GM12872 (cell line): ENCODE data around the gene PPP1R14C.

Experiments
- TF ChIP-seq, protein P1 (sequence below): IDR thresholded peaks from 3 replicates; pipeline ENCODE4 v1.5.1; 2011; ENCODE audit warnings: low read depth, mild to moderate bottlenecking, low read length, moderate library complexity; ENCODE audit not compliant: insufficient read depth

PPP1R14C gene

DNA sequence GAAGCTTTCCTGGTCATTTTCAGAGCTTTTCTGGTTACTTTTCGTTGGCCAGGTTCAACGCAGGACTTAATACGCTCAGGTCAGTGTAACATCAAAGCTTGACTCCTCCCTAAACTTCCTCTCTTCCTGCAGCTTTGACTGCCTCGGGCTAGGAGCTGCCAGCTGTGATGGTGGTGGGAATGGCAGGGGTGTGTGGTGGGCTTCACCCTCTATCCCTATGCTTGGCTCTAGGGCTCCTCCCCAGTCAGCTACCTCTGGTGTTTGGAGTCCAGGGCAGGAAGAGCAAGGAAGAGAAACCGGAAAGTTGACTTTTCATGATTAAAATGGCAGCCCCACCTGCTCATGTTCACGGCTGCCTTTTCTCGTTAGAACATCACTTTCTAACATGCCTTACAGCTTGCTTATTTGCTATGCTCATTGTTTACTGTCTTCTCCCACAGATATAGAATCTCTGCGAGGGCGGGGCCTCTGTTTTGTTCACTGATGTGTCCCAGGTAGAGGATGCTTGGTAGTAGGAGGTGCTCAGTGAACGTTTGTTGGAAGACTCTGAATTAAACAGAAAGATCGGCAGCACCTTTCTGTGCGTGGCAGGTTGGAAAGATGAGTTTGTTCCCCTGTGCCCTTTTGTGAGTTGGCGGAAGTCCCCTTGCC, 16.1 kb upstream of the PPP1R14C start:
- TF ChIP-seq, protein P1, sequence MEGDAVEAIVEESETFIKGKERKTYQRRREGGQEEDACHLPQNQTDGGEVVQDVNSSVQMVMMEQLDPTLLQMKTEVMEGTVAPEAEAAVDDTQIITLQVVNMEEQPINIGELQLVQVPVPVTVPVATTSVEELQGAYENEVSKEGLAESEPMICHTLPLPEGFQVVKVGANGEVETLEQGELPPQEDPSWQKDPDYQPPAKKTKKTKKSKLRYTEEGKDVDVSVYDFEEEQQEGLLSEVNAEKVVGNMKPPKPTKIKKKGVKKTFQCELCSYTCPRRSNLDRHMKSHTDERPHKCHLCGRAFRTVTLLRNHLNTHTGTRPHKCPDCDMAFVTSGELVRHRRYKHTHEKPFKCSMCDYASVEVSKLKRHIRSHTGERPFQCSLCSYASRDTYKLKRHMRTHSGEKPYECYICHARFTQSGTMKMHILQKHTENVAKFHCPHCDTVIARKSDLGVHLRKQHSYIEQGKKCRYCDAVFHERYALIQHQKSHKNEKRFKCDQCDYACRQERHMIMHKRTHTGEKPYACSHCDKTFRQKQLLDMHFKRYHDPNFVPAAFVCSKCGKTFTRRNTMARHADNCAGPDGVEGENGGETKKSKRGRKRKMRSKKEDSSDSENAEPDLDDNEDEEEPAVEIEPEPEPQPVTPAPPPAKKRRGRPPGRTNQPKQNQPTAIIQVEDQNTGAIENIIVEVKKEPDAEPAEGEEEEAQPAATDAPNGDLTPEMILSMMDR = no peak

DNA sequence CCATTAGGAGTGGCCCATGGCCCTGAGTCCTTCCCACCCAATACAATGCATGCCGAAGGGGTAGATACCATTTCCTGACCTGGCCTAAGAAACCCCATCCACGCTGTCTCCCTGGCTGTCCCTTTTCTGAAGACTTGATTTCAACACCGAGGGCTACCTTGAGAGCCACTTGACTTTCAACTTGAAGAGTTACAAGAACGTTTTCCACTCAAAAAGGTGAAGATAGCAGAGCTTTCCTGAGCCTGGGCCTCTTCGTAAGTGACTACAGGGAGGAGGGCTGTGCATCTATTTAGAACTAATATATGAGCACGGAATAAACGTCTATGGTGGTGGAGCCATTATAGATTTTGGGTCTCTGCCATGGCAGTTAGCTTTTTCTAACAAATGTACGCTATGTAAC, 14.4 kb upstream of the PPP1R14C start:
- TF ChIP-seq, protein P1 = no peak

DNA sequence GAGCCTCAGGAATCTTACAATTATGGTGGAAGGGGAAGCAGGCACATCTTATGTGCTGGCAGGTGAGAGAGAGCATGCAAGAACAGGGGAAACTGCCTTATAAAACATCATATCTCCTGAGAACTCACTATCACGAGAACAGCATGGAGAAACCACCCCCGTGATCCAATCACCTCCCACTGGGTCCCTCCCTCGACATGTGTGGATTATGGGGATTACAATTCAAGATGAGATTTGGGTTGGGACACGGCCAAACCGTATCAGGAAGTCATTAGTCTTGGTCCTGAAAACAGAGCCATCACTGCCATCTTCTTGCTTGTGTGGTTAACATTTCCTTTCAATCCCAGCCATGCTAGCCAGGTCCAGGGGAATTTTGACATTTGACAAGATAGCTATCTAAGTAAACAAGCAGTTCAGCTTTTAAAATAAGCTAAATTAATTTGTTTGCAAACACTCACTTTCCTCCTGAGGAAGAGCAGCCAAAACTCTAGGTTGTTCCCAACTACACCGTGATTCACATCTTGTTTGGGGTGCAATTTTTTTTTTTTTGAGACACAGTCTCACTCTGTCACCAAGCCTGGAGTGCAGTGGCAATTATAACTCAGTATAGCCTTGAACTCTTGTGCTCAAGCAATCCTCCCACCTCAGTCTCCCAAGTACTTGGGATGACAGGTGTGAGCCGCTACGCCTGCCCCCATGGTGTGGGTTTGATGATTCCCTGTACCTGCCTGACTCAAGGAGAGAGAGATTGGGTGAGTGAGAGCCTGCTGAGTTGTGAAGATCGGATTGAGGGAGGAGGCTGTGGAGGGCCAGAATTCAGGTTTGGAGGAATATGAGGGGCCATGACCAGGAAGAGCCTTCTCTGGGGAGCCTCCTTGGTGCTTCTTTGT, 13.0 kb upstream of the PPP1R14C start:
- TF ChIP-seq, protein P1 = no peak

DNA sequence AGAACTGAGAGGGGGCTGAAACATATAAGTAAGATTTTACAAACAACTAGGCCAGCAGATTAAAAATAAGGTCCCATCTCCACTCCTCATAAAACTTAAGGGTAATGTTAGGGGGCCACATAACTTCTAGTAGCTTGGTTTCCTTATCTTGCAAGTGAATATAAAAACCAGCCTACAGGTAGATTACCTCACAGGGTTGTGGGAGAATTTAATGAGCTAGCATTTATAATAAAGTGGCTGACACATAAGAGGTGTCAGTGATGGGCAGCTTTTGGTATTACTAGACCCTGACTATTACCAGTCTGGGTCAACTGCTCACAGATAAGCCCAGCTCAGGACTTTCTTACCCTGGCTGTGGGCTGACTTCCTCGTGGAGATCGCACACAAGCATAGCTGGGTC, 9.2 kb upstream of the PPP1R14C start:
- TF ChIP-seq, protein P1 = no peak

DNA sequence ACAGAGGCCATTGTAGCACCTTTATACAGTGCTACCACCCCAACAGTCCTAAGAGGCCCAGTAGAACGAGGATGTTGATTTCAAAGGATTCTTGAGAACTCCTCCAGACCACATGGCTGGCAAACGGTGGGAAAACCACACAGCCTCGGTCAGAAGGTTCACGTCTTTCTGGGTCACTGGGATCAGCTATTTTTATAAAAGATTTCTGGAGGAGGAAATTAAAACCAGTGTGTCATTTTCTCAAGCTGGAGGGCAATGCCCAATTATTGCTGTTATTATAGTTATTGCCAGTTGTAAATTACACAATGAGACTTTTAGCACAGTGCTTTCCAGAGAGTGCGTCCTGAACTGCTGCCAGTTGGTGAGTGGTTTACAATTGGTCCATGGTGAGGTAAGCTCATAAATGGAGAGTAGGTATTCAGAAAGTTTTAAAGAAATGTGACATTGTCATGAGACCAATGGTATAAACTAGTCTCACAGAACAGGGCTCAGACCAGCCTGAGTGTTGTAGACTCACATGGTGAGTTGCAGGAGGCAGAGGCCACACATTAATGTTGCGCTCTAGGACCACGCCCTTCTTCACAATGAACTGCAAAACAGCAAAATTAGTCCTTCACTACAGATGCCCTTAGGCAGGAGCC, 8.4 kb upstream of the PPP1R14C start:
- TF ChIP-seq, protein P1 = no peak

DNA sequence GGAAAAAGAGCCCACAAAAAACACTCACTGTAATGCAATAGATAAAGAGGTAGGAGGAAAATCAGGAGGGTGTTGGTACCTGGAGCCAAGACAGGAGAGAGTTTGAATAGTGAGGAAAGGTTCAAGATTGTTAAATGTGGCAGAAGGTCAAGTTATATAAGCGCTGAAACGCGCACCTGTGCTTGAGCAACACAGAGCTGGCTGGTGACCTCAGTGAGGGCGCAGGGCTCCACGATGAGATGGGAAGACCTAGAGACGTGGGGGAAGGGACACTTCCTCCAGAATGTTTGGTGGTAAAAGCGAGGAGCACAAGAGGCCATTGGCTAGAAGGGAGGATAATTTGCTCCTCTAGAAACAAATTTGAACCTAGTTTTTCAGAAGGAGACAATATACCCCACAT, 4.2 kb upstream of the PPP1R14C start:
- TF ChIP-seq, protein P1 = no peak

DNA sequence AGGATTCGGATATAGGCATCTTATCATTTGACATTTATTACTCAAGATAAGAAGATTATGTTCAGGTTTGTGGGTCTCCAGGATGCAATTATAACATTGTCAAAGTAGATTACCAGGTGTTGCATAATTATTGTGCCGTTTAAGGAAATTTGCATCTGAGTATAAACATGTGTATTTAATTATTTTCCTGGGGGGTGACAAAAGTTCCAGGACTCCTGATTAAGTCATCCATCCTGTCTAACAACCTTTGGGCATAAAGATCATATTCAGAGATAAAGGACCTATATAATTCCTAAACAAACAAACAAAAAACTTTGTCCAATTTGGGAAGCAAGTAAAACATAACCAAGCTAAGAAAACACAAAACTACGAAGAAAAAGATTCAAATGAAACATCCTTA, 3.3 kb upstream of the PPP1R14C start:
- TF ChIP-seq, protein P1 = no peak
